Stomach (tissue), 4 donors: ENCODE data around the gene CLRN1.

Experiments used
- CTCF ChIP-seq, 7 experiments: fragments of 450-650 bp in 4 of 7; fragments of 200-600 bp in 3 of 7; sonication (generic) in 3 of 7; IDR thresholded peaks; one replicate each; pipeline ENCODE4 v1.5.1; 2016 to 2019; ENCODE audit warnings: antibody characterized with exemption in 7 of 7, control low read depth in 2 of 7, mild to moderate bottlenecking in 1 of 7
- EP300 ChIP-seq: sonication (generic); formaldehyde crosslinking; IDR thresholded peaks from one replicate; pipeline ENCODE4 v1.6.1; 2017; ENCODE audit warnings: antibody characterized with exemption
- POLR2A ChIP-seq, 4 donors: fragments of 450-650 bp; IDR thresholded peaks; one replicate each; pipeline ENCODE4 v1.6.1; 2016; ENCODE audit warnings: antibody characterized with exemption in 4 of 4, control low read depth in 2 of 4, mild to moderate bottlenecking in 1 of 4, moderate library complexity in 1 of 4
- POLR2AphosphoS5 ChIP-seq, 3 donors: sonication (generic); formaldehyde crosslinking; IDR thresholded peaks; one replicate each; pipeline ENCODE4 v1.6.1; 2016; ENCODE audit warnings: antibody characterized with exemption in 3 of 3

- TF ChIP-seq CTCF (IDR thresholded peaks at IDR 0.05): no peak
- no peak for TF ChIP-seq POLR2A (IDR thresholded peaks at IDR 0.05)
- no peak for TF ChIP-seq EP300
- TF ChIP-seq POLR2AphosphoS5 (IDR thresholded peaks at IDR 0.05): no peak
Measured at GRCh38 chr3:150989208-150989607, 16.7 kb upstream of the CLRN1 start.
